Loucy (cell line): ENCODE results near the gene HCFC1.
A peak's percentile ranks its signal among the peaks of the same experiment; 100 is the strongest.

ENCODE experiments used
- H2AFZ ChIP-seq: fragments of 200-600 bp; sonication (generic); 2 replicates; pipeline ENCODE4 v1.6.0; 2016; ENCODE audit warnings: antibody characterized with exemption, mild to moderate bottlenecking, low read length, moderate library complexity
- H3F3A ChIP-seq: fragments of 200-600 bp; 2 replicates; pipeline ENCODE4 v1.6.0; 2016; ENCODE audit warnings: antibody characterized with exemption, low read depth, mild to moderate bottlenecking
- H3K27me3 ChIP-seq: fragments of 200-600 bp; sonication (generic); 2 replicates; pipeline ENCODE4 v1.6.1; 2014; ENCODE audit warnings: low read length, mild to moderate bottlenecking; ENCODE audit not compliant: insufficient read depth, poor library complexity, severe bottlenecking
- H3K36me3 ChIP-seq: fragments of 200-600 bp; sonication (generic); 2 replicates; pipeline ENCODE4 v1.6.1; 2016; ENCODE audit warnings: low read length; ENCODE audit not compliant: insufficient read depth
- H3K4me1 ChIP-seq: fragments of 200-600 bp; sonication (generic); 2 replicates; pipeline ENCODE4 v1.5.1; 2014; ENCODE audit warnings: low read length, mild to moderate bottlenecking; ENCODE audit not compliant: insufficient read depth, poor library complexity, severe bottlenecking
- H3K4me2 ChIP-seq: fragments of 200-600 bp; sonication (generic); 2 replicates; pipeline ENCODE4 v1.6.0; 2014; ENCODE audit warnings: antibody characterized with exemption, low read length, low read depth, mild to moderate bottlenecking; ENCODE audit not compliant: poor library complexity, severe bottlenecking
- H3K4me3 ChIP-seq: fragments of 200-600 bp; sonication (generic); 2 replicates; pipeline ENCODE4 v1.5.1; 2014; ENCODE audit warnings: low read length, mild to moderate bottlenecking, mixed read lengths; ENCODE audit not compliant: poor library complexity, severe bottlenecking
- H3K79me2 ChIP-seq: fragments of 200-600 bp; sonication (generic); 2 replicates; pipeline ENCODE4 v1.6.1; 2014; ENCODE audit warnings: low read length; ENCODE audit not compliant: insufficient read depth
- H3K9ac ChIP-seq: fragments of 200-600 bp; sonication (generic); 2 replicates; pipeline ENCODE4 v1.6.0; 2014; ENCODE audit warnings: mild to moderate bottlenecking, low read depth, low read length, moderate library complexity; ENCODE audit not compliant: poor library complexity, severe bottlenecking
- H3K9me2 ChIP-seq: fragments of 200-600 bp; sonication (generic); replicated peaks from 2 replicates; pipeline ENCODE4 v1.6.1; 2016; ENCODE audit warnings: low read depth, low read length, mixed read lengths
- H3K9me3 ChIP-seq: fragments of 200-600 bp; sonication (generic); 2 replicates; pipeline ENCODE4 v1.6.1; 2014; ENCODE audit warnings: mild to moderate bottlenecking, antibody characterized with exemption, low read length, low read depth; ENCODE audit not compliant: insufficient read depth
- H4K20me1 ChIP-seq: fragments of 200-600 bp; sonication (generic); 2 replicates; pipeline ENCODE4 v1.6.0; 2014; ENCODE audit warnings: antibody characterized with exemption, low read length, mild to moderate bottlenecking; ENCODE audit not compliant: insufficient read depth, poor library complexity, severe bottlenecking
- CTCF ChIP-seq: fragments of 200-600 bp; sonication (generic); conservative IDR thresholded peaks from 2 replicates; pipeline ENCODE4 v1.5.1; 2014; ENCODE audit warnings: mild to moderate bottlenecking, antibody characterized with exemption, low read length
- EZH2phosphoT487 ChIP-seq: fragments of 200-600 bp; IDR thresholded peaks from 2 replicates; pipeline ENCODE4 v1.6.1; 2018; ENCODE audit warnings: antibody characterized with exemption, mild to moderate bottlenecking, moderate library complexity, borderline replicate concordance

Gene HCFC1

GRCh38 chrX:153954558-153955227 is 16.9 kb downstream of the HCFC1 start:
- Histone ChIP-seq H3K9ac (no peak overlapping the region), H3K4me1 (no peaks in the 10 kb centered on the region), H3K27me3 (no peaks in the 10 kb centered on the region), H3K9me2 (no peaks in the 10 kb centered on the region), H3K9me3 (no peaks in the 10 kb centered on the region), H3K4me3 (no peak overlapping the region), H3K36me3 (peaks cover 100% of the 10 kb centered on the region; the same call in 1 of the 2 replicates), H2AFZ (no peak overlapping the region), H3F3A (no peaks in the 10 kb centered on the region), H4K20me1 (peaks cover 5% of the 10 kb centered on the region), H3K79me2 (no peaks in the 10 kb centered on the region), H3K4me2 (no peak overlapping the region)
- TF ChIP-seq EZH2phosphoT487 (no peak), CTCF (no peak)

GRCh38 chrX:153953892-153954557 is 17.6 kb downstream of the HCFC1 start:
- no peak overlapping the region for H3K9ac ChIP-seq
- H3K79me2 ChIP-seq = no peaks in the 10 kb centered on the region
- no peaks in the 10 kb centered on the region for H3K9me2 ChIP-seq
- no peaks in the 10 kb centered on the region for H3K9me3 ChIP-seq
- H3K4me2 ChIP-seq = no peak overlapping the region
- H2AFZ ChIP-seq = no peak overlapping the region
- no peaks in the 10 kb centered on the region for H3F3A ChIP-seq
- no peaks in the 10 kb centered on the region for H3K4me1 ChIP-seq
- no peaks in the 10 kb centered on the region for H3K27me3 ChIP-seq
- peaks cover 97% of the 10 kb centered on the region; the same call in 1 of the 2 replicates for H3K36me3 ChIP-seq
- TF ChIP-seq CTCF = no peak; the same call in 1 of the 2 replicates
- no peak for TF ChIP-seq EZH2phosphoT487
- peaks cover 5% of the 10 kb centered on the region for H4K20me1 ChIP-seq
- no peak overlapping the region for H3K4me3 ChIP-seq

GRCh38 chrX:153953342-153953830 is 18.2 kb downstream of the HCFC1 start:
- Histone ChIP-seq H2AFZ (no peak overlapping the region), H3F3A (no peaks in the 10 kb centered on the region), H3K9me2 (no peaks in the 10 kb centered on the region), H3K27me3 (no peaks in the 10 kb centered on the region), H3K79me2 (no peaks in the 10 kb centered on the region), H3K9me3 (no peaks in the 10 kb centered on the region), H3K9ac (no peak overlapping the region), H3K4me2 (no peak overlapping the region), H4K20me1 (peaks cover 5% of the 10 kb centered on the region), H3K4me1 (no peaks in the 10 kb centered on the region), H3K36me3 (peaks cover 97% of the 10 kb centered on the region; the same call in 1 of the 2 replicates), H3K4me3 (no peak overlapping the region)
- TF ChIP-seq EZH2phosphoT487 = no peak
- peak; percentile 69 for TF ChIP-seq CTCF
